GM12801 (cell line): ENCODE measurements around the gene COL20A1.

Experiments used
- CTCF ChIP-seq: IDR thresholded peaks from one replicate; pipeline ENCODE4 v1.5.1; 2011; ENCODE audit warnings: control low read depth; ENCODE audit not compliant: insufficient read length; ENCODE audit errors: extremely low read depth

Gene COL20A1

GRCh38 chr20:63287697-63288580 lies 5.0 kb upstream of the COL20A1 start:
- no peak for TF ChIP-seq CTCF

GRCh38 chr20:63288581-63289251 lies 4.3 kb upstream of the COL20A1 start:
- no peak for TF ChIP-seq CTCF

GRCh38 chr20:63289311-63290135 lies 3.5 kb upstream of the COL20A1 start:
- TF ChIP-seq CTCF: no peak

GRCh38 chr20:63290136-63290676 lies 2.8 kb upstream of the COL20A1 start:
- no peak for TF ChIP-seq CTCF

GRCh38 chr20:63290677-63291472 lies 2.1 kb upstream of the COL20A1 start:
- TF ChIP-seq CTCF: no peak

- no peak for TF ChIP-seq CTCF
Observed at GRCh38 chr20:63291811-63292210, 1.2 kb upstream of the COL20A1 start.
